HAP-1 (cell line): ENCODE results near the gene MYO18B.

Experiments
- DNase-seq, 2 experiments: peaks; one replicate each; pipeline ENCODE4 v3.0.0-alpha.2; 2016 to 2020; ENCODE audit warnings: low spot score in 2 of 2
- H3K27me3 ChIP-seq: fragments of 250-450 bp; sonication (Bioruptor Pico); 2 replicates; pipeline ENCODE4 v1.5.1; 2020; ENCODE audit warnings: low read depth, mild to moderate bottlenecking, moderate library complexity
- H3K36me3 ChIP-seq: fragments of 250-450 bp; sonication (Bioruptor Pico); replicated peaks from 2 replicates; pipeline ENCODE4 v1.5.1; 2020; ENCODE audit warnings: mild to moderate bottlenecking
- H3K4me1 ChIP-seq: fragments of 250-450 bp; sonication (Bioruptor Pico); 2 replicates; pipeline ENCODE4 v1.5.1; 2020; ENCODE audit warnings: mild to moderate bottlenecking
- H3K4me3 ChIP-seq: fragments of 250-450 bp; sonication (Bioruptor Pico); 2 replicates; pipeline ENCODE4 v1.5.1; 2020; ENCODE audit warnings: mild to moderate bottlenecking, moderate library complexity
- H3K9me3 ChIP-seq: fragments of 250-450 bp; sonication (Bioruptor Pico); 2 replicates; pipeline ENCODE4 v1.5.1; 2020; ENCODE audit warnings: mild to moderate bottlenecking, moderate library complexity
- in situ Hi-C: fragments of 300-500 bp; cut with MboI; formaldehyde crosslinking; loops from 3 replicates; pipeline ENCODE4 v1.14.3; 2020; ENCODE audit warnings: low sequenced_read_pairs, inconsistent platforms, mixed read lengths

Gene MYO18B

GRCh38 chr22:25722626-25723025, 19.4 kb upstream of the MYO18B start:
- DNase-seq, result no peak
- no peaks in the 10 kb centered on the region for H3K36me3 ChIP-seq
- in situ Hi-C loops, result no loop called here

DNA sequence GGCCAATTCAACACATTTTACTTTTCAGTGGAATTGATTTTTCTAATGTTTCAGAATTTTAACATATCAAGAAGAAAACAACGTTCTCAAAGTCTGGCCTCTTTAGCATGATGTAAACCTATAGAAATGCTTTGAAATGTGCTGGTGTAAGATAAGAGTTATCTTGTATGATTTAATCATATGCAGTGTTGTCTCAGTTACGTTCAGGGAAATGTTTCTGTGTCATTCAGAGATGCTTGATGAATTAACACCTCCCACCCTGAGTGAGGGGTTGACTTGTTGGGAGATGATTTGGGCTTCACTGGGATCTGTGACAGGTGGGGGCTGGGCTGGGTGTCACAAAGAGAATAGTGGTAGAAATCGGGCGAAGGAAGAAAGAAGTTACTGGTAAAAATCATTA, 15.7 kb upstream of the MYO18B start:
- Histone ChIP-seq H3K27me3 (no peaks in the 10 kb centered on the region), H3K9me3 (no peaks in the 10 kb centered on the region), H3K4me1 (no peaks in the 10 kb centered on the region), H3K4me3 (no peak overlapping the region), H3K36me3 (no peaks in the 10 kb centered on the region)
- DNase-seq, result no peak
- in situ Hi-C loops, result no loop called here

More at GRCh38 chr22:25722626-25723025, 19.4 kb upstream of the MYO18B start:
- H3K9me3 ChIP-seq, result no peaks in the 10 kb centered on the region
- H3K4me3 ChIP-seq, result no peak overlapping the region
- no peaks in the 10 kb centered on the region for H3K4me1 ChIP-seq
- no peaks in the 10 kb centered on the region for H3K27me3 ChIP-seq

DNA sequence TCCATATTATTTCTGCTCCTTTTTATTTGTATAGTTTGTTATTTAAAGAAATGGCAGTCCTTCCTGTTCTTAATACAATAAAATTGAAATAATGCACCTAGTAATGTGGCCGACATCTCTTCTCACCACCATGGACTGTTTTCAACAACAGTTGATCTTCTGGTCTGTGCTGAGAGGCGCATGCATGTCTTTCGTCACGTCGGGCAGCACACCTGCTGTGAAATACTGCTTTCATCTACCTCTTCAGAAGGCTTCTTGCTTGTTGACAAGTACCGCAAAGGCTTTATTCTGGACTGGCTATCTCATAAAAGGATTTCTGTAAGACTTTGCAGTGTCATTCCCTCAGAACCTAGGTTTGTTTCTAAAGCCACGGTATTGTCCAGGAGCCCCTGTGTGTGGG, 13.9 kb upstream of the MYO18B start:
- H3K4me1 ChIP-seq, result no peaks in the 10 kb centered on the region
- no peaks in the 10 kb centered on the region for H3K27me3 ChIP-seq
- no peak overlapping the region for H3K4me3 ChIP-seq
- in situ Hi-C loops, result no loop called here
- no peaks in the 10 kb centered on the region; the same call in 1 of the 2 replicates for H3K9me3 ChIP-seq
- H3K36me3 ChIP-seq, result no peaks in the 10 kb centered on the region
- DNase-seq, result no peak

DNA sequence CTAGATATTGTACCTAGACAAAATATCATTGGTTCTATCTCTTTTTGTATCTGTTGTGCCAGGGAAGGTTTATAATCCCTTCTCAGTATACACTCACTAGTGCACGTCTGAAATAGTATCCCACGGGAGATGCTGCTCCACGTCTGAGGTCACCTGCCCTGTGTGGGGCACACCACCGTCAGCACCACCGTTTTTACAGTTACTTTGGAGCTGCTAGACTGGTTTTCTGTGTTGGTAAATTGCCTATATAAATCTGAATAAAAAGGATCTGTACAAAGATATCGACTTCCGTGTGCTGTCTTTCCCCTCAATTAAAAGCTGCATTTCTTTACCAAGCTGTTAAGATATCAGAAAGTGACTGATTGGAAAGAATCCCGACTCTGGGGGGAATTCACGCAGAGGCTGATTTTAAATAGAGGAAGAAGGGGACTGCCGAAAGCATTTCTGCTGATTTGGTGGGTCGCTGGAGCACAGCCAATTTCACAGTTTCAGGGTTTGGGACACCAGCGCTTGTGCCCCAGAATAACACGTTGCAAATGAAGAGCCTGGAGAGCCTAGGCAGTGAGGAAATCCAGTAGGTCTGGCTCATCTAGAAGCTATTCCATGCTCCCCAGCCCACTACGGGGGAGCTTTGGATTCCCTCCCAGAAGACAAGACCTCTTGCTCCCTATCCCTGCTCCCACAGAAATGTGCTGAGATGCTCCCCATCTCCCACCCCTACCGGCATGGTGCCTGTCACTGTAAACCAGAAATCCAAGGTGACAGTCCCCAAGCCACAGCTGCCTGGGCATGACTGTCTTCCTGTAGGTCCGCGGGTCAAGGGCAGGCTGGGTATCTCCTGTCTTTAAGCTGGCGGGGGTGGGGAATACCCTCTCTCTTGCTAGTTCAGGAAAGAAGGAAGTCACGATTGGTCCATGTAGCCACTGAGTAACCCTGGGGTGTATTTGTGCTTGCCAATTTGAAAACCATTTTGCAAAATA, 12.7 kb upstream of the MYO18B start:
- Histone ChIP-seq H3K4me3 (no peak overlapping the region), H3K36me3 (no peaks in the 10 kb centered on the region), H3K4me1 (no peaks in the 10 kb centered on the region), H3K9me3 (no peaks in the 10 kb centered on the region; the same call in 1 of the 2 replicates), H3K27me3 (no peaks in the 10 kb centered on the region)
- in situ Hi-C loops, result no loop called here
- no peak for DNase-seq

DNA sequence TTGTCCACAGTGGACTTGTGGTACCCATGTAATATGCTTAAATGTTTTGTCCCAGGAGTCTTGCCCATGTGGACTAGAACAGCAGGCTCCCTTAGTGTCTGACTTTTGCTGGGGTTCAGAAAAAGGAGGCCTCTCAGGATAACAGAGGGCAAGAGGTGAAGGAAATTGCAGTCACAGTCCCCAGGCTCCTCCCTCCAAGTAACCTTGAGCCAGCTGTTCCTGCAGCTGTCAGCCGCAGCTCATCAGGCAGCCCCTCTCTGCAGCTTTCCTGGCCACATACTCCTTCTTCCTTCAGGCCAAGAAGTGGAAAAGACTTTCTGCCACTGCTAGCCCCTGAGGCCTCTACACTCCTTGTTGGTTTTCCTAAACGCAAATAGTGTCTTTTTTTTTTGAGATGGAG, 6.3 kb upstream of the MYO18B start:
- no peaks in the 10 kb centered on the region for H3K4me1 ChIP-seq
- no peak overlapping the region for H3K4me3 ChIP-seq
- in situ Hi-C loops, result no loop called here
- no peaks in the 10 kb centered on the region; the same call in 1 of the 2 replicates for H3K27me3 ChIP-seq
- H3K9me3 ChIP-seq, result no peaks in the 10 kb centered on the region; the same call in 1 of the 2 replicates
- no peak for DNase-seq
- H3K36me3 ChIP-seq, result no peaks in the 10 kb centered on the region

- Histone ChIP-seq H3K36me3 (no peaks in the 10 kb centered on the region), H3K27me3 (no peaks in the 10 kb centered on the region; the same call in 1 of the 2 replicates), H3K4me3 (no peak overlapping the region), H3K4me1 (no peaks in the 10 kb centered on the region), H3K9me3 (no peaks in the 10 kb centered on the region; the same call in 1 of the 2 replicates)
- in situ Hi-C loops, result no loop called here
- no peak for DNase-seq
Measured at GRCh38 chr22:25736378-25737011, 5.5 kb upstream of the MYO18B start.

GRCh38 chr22:25739659-25740344, 2.2 kb upstream of the MYO18B start:
- in situ Hi-C loops, result no loop called here
- H3K4me3 ChIP-seq, result no peak overlapping the region
- H3K27me3 ChIP-seq, result no peaks in the 10 kb centered on the region; the same call in 1 of the 2 replicates
- H3K36me3 ChIP-seq, result no peaks in the 10 kb centered on the region
- H3K4me1 ChIP-seq, result no peaks in the 10 kb centered on the region
- H3K9me3 ChIP-seq, result no peaks in the 10 kb centered on the region
- DNase-seq, result no peak

GRCh38 chr22:25742918-25743708, 1.1 kb downstream of the MYO18B start:
- in situ Hi-C loops, result no loop called here

GRCh38 chr22:25744694-25745093, 2.7 kb downstream of the MYO18B start:
- no peaks in the 10 kb centered on the region for H3K27me3 ChIP-seq

More at GRCh38 chr22:25742918-25743708, 1.1 kb downstream of the MYO18B start:
- no peak overlapping the region for H3K4me3 ChIP-seq
- no peaks in the 10 kb centered on the region for H3K9me3 ChIP-seq
- H3K4me1 ChIP-seq, result no peaks in the 10 kb centered on the region
- DNase-seq, result no peak
- no peaks in the 10 kb centered on the region for H3K36me3 ChIP-seq
- H3K27me3 ChIP-seq, result no peaks in the 10 kb centered on the region

DNA sequence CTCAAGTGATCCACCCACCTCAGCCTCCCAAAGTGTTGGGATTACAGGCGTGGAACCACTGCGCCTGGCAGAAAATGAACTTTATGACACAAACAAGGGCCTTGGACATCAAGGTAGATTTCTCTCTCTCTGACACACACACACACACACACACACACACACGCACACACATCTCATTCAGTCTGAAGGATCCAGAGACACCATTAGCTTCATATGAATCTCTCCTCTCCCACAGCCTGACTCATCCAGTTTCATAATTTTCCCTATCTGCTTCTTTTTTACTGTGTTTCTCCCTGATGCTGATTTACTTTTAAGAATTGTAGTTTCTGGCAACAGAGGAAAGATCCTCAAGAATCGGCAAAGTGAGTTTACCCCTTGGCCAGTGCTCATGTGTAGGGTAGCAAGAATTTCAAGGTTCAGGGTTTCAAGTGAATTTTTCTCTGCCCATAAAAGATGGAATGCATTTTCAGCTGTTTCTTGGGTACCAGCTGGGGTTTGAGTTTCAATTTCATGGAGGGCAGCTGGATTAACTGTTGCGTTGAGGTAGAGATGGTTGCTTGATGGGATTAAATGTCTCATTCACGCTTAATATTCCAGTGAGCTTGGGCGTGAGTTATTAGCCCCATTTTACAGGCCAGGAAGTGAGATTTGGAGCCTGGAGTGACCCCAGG, 3.5 kb downstream of the MYO18B start:
- DNase-seq, result no peak
- Histone ChIP-seq H3K9me3 (no peaks in the 10 kb centered on the region), H3K36me3 (no peaks in the 10 kb centered on the region), H3K4me1 (no peaks in the 10 kb centered on the region), H3K27me3 (no peaks in the 10 kb centered on the region), H3K4me3 (no peak overlapping the region)
- in situ Hi-C loops, result no loop called here

More at GRCh38 chr22:25744694-25745093, 2.7 kb downstream of the MYO18B start:
- no peak for DNase-seq
- Histone ChIP-seq H3K4me3 (no peak overlapping the region), H3K9me3 (no peaks in the 10 kb centered on the region), H3K4me1 (no peaks in the 10 kb centered on the region), H3K36me3 (no peaks in the 10 kb centered on the region)
- in situ Hi-C loops, result no loop called here

GRCh38 chr22:25746012-25746373, 4.0 kb downstream of the MYO18B start:
- no peaks in the 10 kb centered on the region for H3K36me3 ChIP-seq
- no peaks in the 10 kb centered on the region for H3K9me3 ChIP-seq
- H3K4me3 ChIP-seq, result no peak overlapping the region
- no peaks in the 10 kb centered on the region for H3K27me3 ChIP-seq
- in situ Hi-C loops, result no loop called here
- DNase-seq, result no peak
- H3K4me1 ChIP-seq, result no peaks in the 10 kb centered on the region

GRCh38 chr22:25747245-25747944, 5.4 kb downstream of the MYO18B start:
- DNase-seq, result no peak
- Histone ChIP-seq H3K27me3 (no peaks in the 10 kb centered on the region), H3K4me3 (no peak overlapping the region), H3K9me3 (no peaks in the 10 kb centered on the region), H3K4me1 (no peaks in the 10 kb centered on the region), H3K36me3 (no peaks in the 10 kb centered on the region)
- in situ Hi-C loops, result no loop called here
